NCI-H82 treated with DMSO at 0.1 percent for 48 hours (cell line): Measurements from ENCODE around the gene GABRP.

Source experiments
- DNase-seq: peaks from one replicate; lab custom pipeline; 2025; ENCODE audit not compliant: unreplicated experiment; lab: John Stamatoyannopoulos, UW

GABRP gene

GRCh38 chr5:170860415-170860814 lies 76.9 kb downstream of the GABRP start:
- no peak for DNase-seq

- DNase-seq: no peak
Observed at GRCh38 chr5:170860818-170861666, 77.5 kb downstream of the GABRP start.

GRCh38 chr5:170861667-170861916 lies 78.1 kb downstream of the GABRP start:
- DNase-seq: no peak

GRCh38 chr5:170861917-170862766 lies 78.6 kb downstream of the GABRP start, which contains the start of gene RANBP17:
Gene RANBP17, plus strand, starts transcription at chr5:170862018.
- no peak for DNase-seq

- DNase-seq: no peak
Observed at GRCh38 chr5:170863646-170864045, 80.1 kb downstream of the GABRP start.
